Endothelial cell of umbilical vein (primary cell): ENCODE measurements around the gene ACAD9. TPM values are rescaled to one million over a fixed set of nuclear protein-coding genes. Genes with fewer than 3 reads are reported as not detected.

Source experiments
- BruUV-seq: library from RNA; stranded (reverse); fragments of 400-500 nt; replicated peaks from 2 replicates; lab custom pipeline; 2021; lab: Mats Ljungman, UMichigan
- CTCF ChIA-PET: fragments of 300-600, 350-600 bp; sonication (Branson Sonifier 250); formaldehyde crosslinking; loops from one replicate; lab custom pipeline; 2021; ENCODE audit warnings: antibody characterized with exemption, inconsistent platforms; lab: Charles Lee
- POLR2A ChIA-PET: fragments of 300-600, 350-600 bp; sonication (Branson Sonifier 250); formaldehyde crosslinking; loops from one replicate; lab custom pipeline; 2021; ENCODE audit warnings: antibody characterized with exemption, inconsistent platforms; lab: Charles Lee
- DNase-seq: peaks from one replicate; pipeline ENCODE4 v3.0.0-alpha.2; 2011; ENCODE audit warnings: low read depth, low spot score
- FAIRE-seq: peaks from 2 replicates; lab custom pipeline; 2011; peaks lifted over from hg19 to GRCh38; lab: Jason Lieb, UNC
- H2AFZ ChIP-seq: 2 replicates; pipeline ENCODE4 v1.6.0; 2012; ENCODE audit warnings: low read depth, low read length, control low read depth, inconsistent platforms
- H3K27ac ChIP-seq: 2 replicates; pipeline ENCODE4 v1.5.1; 2011; ENCODE audit warnings: low read depth, mild to moderate bottlenecking, control low read depth, low read length, moderate library complexity; ENCODE audit not compliant: insufficient read depth
- H3K27me3 ChIP-seq, 2 experiments: 2 replicates each; pipeline versions ENCODE4 v1.6.0 to v1.6.1; 2011; ENCODE audit warnings: low read length in 2 of 2, mixed read lengths in 1 of 2; ENCODE audit not compliant: control insufficient read depth in 2 of 2, insufficient read depth in 2 of 2
- H3K36me3 ChIP-seq, 2 experiments: 2 replicates in 1 of 2; 3 replicates in 1 of 2; pipeline ENCODE4 v1.5.1; 2011; ENCODE audit warnings: low read length in 2 of 2, mild to moderate bottlenecking in 1 of 2, moderate library complexity in 1 of 2; ENCODE audit not compliant: control insufficient read depth in 2 of 2, insufficient read depth in 2 of 2; ENCODE audit errors: extremely low read depth in 1 of 2
- H3K4me1 ChIP-seq: 3 replicates; pipeline ENCODE4 v1.5.1; 2011; ENCODE audit warnings: mild to moderate bottlenecking, low read length; ENCODE audit not compliant: control insufficient read depth, insufficient read depth; ENCODE audit errors: extremely low read depth
- H3K4me2 ChIP-seq: 2 replicates; pipeline ENCODE4 v1.6.1; 2011; ENCODE audit warnings: low read length, control low read depth, mixed read lengths; ENCODE audit not compliant: insufficient read depth
- H3K4me3 ChIP-seq, 3 experiments: fragments of 200-600 bp in 1 of 3; sonication (generic), shearing (Covaris generic) in 1 of 3; replicated peaks in 1 of 3; 2 replicates each; pipeline ENCODE4 v1.5.1; 2011 to 2016; ENCODE audit warnings: control low read depth in 3 of 3, low read length in 3 of 3, mild to moderate bottlenecking in 2 of 3, inconsistent platforms in 1 of 3, low read depth in 1 of 3, moderate library complexity in 1 of 3; ENCODE audit not compliant: insufficient read depth in 1 of 3
- H3K79me2 ChIP-seq: 2 replicates; pipeline ENCODE4 v1.6.0; 2012; ENCODE audit warnings: low read length, inconsistent platforms; ENCODE audit not compliant: control insufficient read depth, insufficient read depth
- H3K9ac ChIP-seq: replicated peaks from 2 replicates; pipeline ENCODE3; 2011; ENCODE audit warnings: low read length, control low read depth; ENCODE audit not compliant: insufficient read depth; ENCODE audit errors: extremely low read depth
- H3K9me1 ChIP-seq: replicated peaks from 3 replicates; pipeline ENCODE4 v1.6.0; 2011; ENCODE audit warnings: mild to moderate bottlenecking, low read length; ENCODE audit not compliant: control insufficient read depth, insufficient read depth; ENCODE audit errors: extremely low read depth
- H3K9me3 ChIP-seq: replicated peaks from 2 replicates; pipeline ENCODE4 v1.5.1; 2012; ENCODE audit warnings: low read length, inconsistent platforms; ENCODE audit not compliant: control insufficient read depth, insufficient read depth
- H4K20me1 ChIP-seq: replicated peaks from 2 replicates; pipeline ENCODE3; 2011; ENCODE audit warnings: mild to moderate bottlenecking, low read length; ENCODE audit not compliant: control insufficient read depth, insufficient read depth; ENCODE audit errors: extremely low read depth
- CTCF ChIP-seq, 2 donors: IDR thresholded peaks; 1 replicate in 1 of 2; 2 replicates in 1 of 2; pipeline ENCODE4 v1.5.1; 2011; ENCODE audit warnings: low read length in 2 of 2, mild to moderate bottlenecking in 2 of 2, moderate library complexity in 2 of 2, control low read depth in 1 of 2, inconsistent platforms in 1 of 2, low read depth in 1 of 2; ENCODE audit not compliant: insufficient read depth in 1 of 2; ENCODE audit errors: extremely low read depth in 1 of 2
- EZH2 ChIP-seq: IDR thresholded peaks from 2 replicates; pipeline ENCODE4 v1.6.1; 2012; ENCODE audit warnings: borderline replicate concordance, low read depth, mild to moderate bottlenecking, moderate library complexity, low read length, inconsistent platforms; ENCODE audit not compliant: severe bottlenecking
- FOS ChIP-seq: IDR thresholded peaks from 2 replicates; pipeline ENCODE4 v1.6.1; 2011; ENCODE audit warnings: mild to moderate bottlenecking, low read length, moderate library complexity, borderline replicate concordance; ENCODE audit not compliant: insufficient read depth
- GATA2 ChIP-seq: IDR thresholded peaks from 2 replicates; pipeline ENCODE4 v1.7.0; 2011; ENCODE audit warnings: low read depth, mild to moderate bottlenecking, moderate library complexity, mixed read lengths, low read length; ENCODE audit not compliant: insufficient read length, insufficient read depth
- JUN ChIP-seq: IDR thresholded peaks from 2 replicates; pipeline ENCODE4 v1.6.1; 2011; ENCODE audit warnings: borderline replicate concordance, low read depth; ENCODE audit not compliant: insufficient read length, insufficient read depth
- MAX ChIP-seq: IDR thresholded peaks from 2 replicates; pipeline ENCODE4 v1.6.1; 2011; ENCODE audit not compliant: insufficient read depth, insufficient read length
- MYC ChIP-seq: IDR thresholded peaks from one replicate; pipeline ENCODE4 v1.6.1; 2011; ENCODE audit warnings: mild to moderate bottlenecking, low read depth, low read length
- POLR2A ChIP-seq: IDR thresholded peaks from 2 replicates; pipeline ENCODE4 v1.6.1; 2012; ENCODE audit warnings: low read depth, mild to moderate bottlenecking, control low read depth, low read length
- POLR2AphosphoS5 ChIP-seq: IDR thresholded peaks from 2 replicates; pipeline ENCODE4 v1.6.1; 2012; ENCODE audit warnings: low read depth, mild to moderate bottlenecking, control low read depth, low read length, moderate library complexity; ENCODE audit not compliant: insufficient read depth
- dilution Hi-C: fragments of 300-500 bp; cut with MboI; formaldehyde crosslinking; loops from one replicate; pipeline ENCODE4 v1.15.0; 2019; ENCODE audit warnings: low sequenced_read_pairs; ENCODE audit not compliant: extremely low pct_ligation_motif_present
- intact Hi-C: fragments of 100-400 bp; cut with micrococcal nuclease; formaldehyde crosslinking; loops from one replicate; pipeline ENCODE4 v1.10.0; 2022
- polyA plus RNA-seq, 4 experiments: library from polyadenylated mRNA; depleted of rRNA in 3 of 4; stranded (reverse) in 3 of 4; unstranded in 1 of 4; fragments of >200 nt; gene quantifications; 2 replicates each; pipeline versions ENCODE4 v1.2.1 to v1.2.3, GENCODE V29; 2011 to 2012; ENCODE audit warnings: missing spikeins in 1 of 4
- total RNA-seq: library from RNA; stranded (reverse); gene quantifications from 2 replicates; pipeline ENCODE4 v1.2.3, GENCODE V29; 2021

ACAD9 gene
- total and polyA plus RNA-seq, 2 donors (not counting 3 experiments of a cell fraction or from before 2014, with no cell fraction given): 58.6 to 65.8 TPM

DNA sequence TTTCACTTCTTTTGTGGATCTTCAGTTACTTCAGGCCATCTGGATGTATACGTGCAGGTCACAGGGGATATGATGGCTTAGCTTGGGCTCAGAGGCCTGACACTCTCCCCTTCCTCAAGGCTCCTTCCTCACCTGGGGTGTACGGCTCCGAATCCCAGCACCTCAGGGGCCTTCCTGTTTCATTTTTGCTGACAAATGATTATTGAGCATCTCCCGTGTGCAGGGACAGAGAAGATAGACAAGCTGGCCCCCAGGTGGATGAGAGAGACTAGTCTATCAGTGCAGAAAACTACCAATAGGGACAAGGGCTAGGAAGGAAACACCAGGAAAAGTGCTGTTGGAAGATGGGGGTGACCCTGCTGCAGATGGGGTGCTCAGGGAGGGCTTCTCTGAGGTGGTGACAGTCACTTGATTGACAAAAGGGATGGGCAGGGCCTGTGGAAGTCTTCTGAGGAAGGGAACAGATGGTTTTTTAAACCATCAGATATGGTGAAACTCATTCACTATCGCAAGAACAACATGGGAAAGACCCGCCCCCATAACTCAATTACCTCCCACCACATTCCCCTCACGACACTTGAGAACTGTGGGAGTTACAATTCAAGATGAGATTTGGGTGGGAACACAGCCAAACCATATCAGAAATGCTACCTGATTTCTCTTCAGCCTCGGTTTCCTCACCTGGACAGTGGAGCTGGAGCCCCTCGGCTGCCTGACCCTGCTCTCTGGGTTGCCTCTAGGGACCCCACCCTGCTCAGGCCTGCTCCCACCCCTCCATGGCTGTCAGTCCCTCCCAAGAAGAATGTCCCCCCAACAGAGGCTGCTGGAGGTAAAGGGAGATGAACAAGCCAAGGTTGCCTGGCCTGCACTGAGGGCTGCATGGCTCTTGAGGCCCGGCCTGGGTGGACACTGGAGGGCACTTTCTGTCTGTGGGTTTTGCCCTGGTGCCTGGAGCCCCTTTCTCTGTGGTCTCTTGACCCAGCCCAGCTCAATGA lies 37.2 kb upstream of the ACAD9 start:
- H3K9me3 ChIP-seq: no peaks in the 10 kb centered on the region
- no peak overlapping the region for H3K4me2 ChIP-seq
- ChIA-PET CTCF (no interaction called here), POLR2A (no interaction called here)
- H3K27ac ChIP-seq: no peak overlapping the region
- no peaks in the 10 kb centered on the region for H4K20me1 ChIP-seq
- no peaks in the 10 kb centered on the region for H3K79me2 ChIP-seq
- H3K4me1 ChIP-seq: peaks cover 4% of the 10 kb centered on the region
- no peaks in the 10 kb centered on the region for H3K9me1 ChIP-seq
- no peak overlapping the region for H2AFZ ChIP-seq
- no peaks in the 10 kb centered on the region for H3K36me3 ChIP-seq
- no peak for FAIRE-seq
- no peaks in the 10 kb centered on the region for H3K27me3 ChIP-seq
- H3K4me3 ChIP-seq: no peak overlapping the region
- H3K9ac ChIP-seq: no peak overlapping the region
- no TSS peak for BruUV-seq
- dilution Hi-C loops: no loop called here
- DNase-seq: no peak
- intact Hi-C loops: no loop called here
- no peak for TF ChIP-seq POLR2A
- TF ChIP-seq FOS: no peak
- no peak for TF ChIP-seq JUN
- TF ChIP-seq MAX: no peak
- TF ChIP-seq POLR2AphosphoS5: no peak
- TF ChIP-seq GATA2: no peak
- no peak for TF ChIP-seq CTCF (IDR thresholded peaks at IDR 0.05; ENCODE audit: extremely low read depth in 1 of 2, insufficient read depth in 1 of 2, low read depth in 1 of 2, low read length in 2 of 2)
- no peak for TF ChIP-seq EZH2
- no peak for TF ChIP-seq MYC
